ENCODE measurements around the gene UNG. TPM values are rescaled to one million over a fixed set of nuclear protein-coding genes. Genes with fewer than 3 reads are reported as not detected.

Gene UNG
- total and polyA plus RNA-seq, 9 of the 15 experiments (the other 6 are each of a cell fraction or from before 2014, with no cell fraction given), result 8.4 to 59.8 (median 41.0) TPM

- Histone ChIP-seq H3K4me3 (no peak overlapping the region), H3K36me3 (ENCODE audit: control insufficient read depth, insufficient read depth, low read length) (peaks cover 16% of the 10 kb centered on the region; the same call in 2 of the 3 replicates), H3K27me3 (ENCODE audit: control insufficient read depth in 2 of 2, insufficient read depth in 2 of 2, low read length in 2 of 2) (no peaks in the 10 kb centered on the region), H3K4me2 (ENCODE audit: insufficient read depth, low read length) (no peak overlapping the region), H3K79me2 (ENCODE audit: control insufficient read depth, insufficient read depth, low read length) (no peaks in the 10 kb centered on the region), H3K4me1 (replicated peaks in 1 of 2; ENCODE audit: control insufficient read depth in 2 of 2, insufficient read depth in 2 of 2, low read length in 2 of 2) (no peaks in the 10 kb centered on the region), H2AFZ (ENCODE audit: low read depth, low read length) (no peak overlapping the region), H3K9me3 (replicated peaks; ENCODE audit: control insufficient read depth, insufficient read depth, low read depth, low read length) (no peaks in the 10 kb centered on the region), H3K9me1 (ENCODE audit: control insufficient read depth, insufficient read depth, low read length) (no peaks in the 10 kb centered on the region), H4K20me1 (replicated peaks; ENCODE audit: control insufficient read depth, insufficient read depth, low read length) (no peaks in the 10 kb centered on the region), H3K27ac (ENCODE audit: extremely low read depth, low read depth, low read length) (no peak overlapping the region), H3K9ac (ENCODE audit: insufficient read depth in 1 of 2, low read depth in 2 of 2, low read length in 2 of 2) (no peak overlapping the region)
- in situ Hi-C loops (cut with MboI), result no loop called here
- ATAC-seq (no peak), DNase-seq (ENCODE audit: extremely low read depth in 1 of 4, low spot score in 3 of 4) (no peak), FAIRE-seq (no peak)
- no TSS peak for BruUV-seq (replicated peaks)
- intact Hi-C loops (cut with micrococcal nuclease), result no loop called here
- POLR2A ChIA-PET, result interaction anchor here (1.5 kb wide), 1 partner anchor 12 kb away, joined by 4 read pairs; no protein-coding TSS in a partner anchor
- 50% methylated on average over 1 of the region's 1 CpG for WGBS (ENCODE audit: insufficient coverage, low coverage, missing lambda C conversion rate)
- CTCF ChIA-PET (ENCODE audit: low intra/inter-chr PET ratio), result interaction anchor here (0.5 kb wide), 1 partner anchor 269 kb away, joined by 3 read pairs; no protein-coding TSS in a partner anchor
- TF ChIP-seq ZNF165 (CRISPR knock-in tag; IDR thresholded peaks at IDR 0.05; ENCODE audit: borderline replicate concordance), result no peak
- no peak for TF ChIP-seq ETV6 (IDR thresholded peaks at IDR 0.05; ENCODE audit: borderline replicate concordance in 1 of 2, low read depth in 2 of 2, low read length in 1 of 2)
- TF ChIP-seq ETV6 (CRISPR knock-in tag; IDR thresholded peaks at IDR 0.05; ENCODE audit: borderline replicate concordance), result no peak
- no peak for TF ChIP-seq PCBP2 (IDR thresholded peaks at IDR 0.05; ENCODE audit: low read depth, low read length, poor library complexity, severe bottlenecking)
- TF ChIP-seq ARID4B (CRISPR knock-in tag; IDR thresholded peaks at IDR 0.05), result no peak
- TF ChIP-seq BCLAF1 (IDR thresholded peaks at IDR 0.05; ENCODE audit: borderline replicate concordance in 1 of 2, control insufficient read depth in 1 of 2, low read depth in 2 of 2, low read length in 1 of 2), result no peak
- TF ChIP-seq SOX6 (IDR thresholded peaks at IDR 0.05), result no peak
- no peak for TF ChIP-seq ZNF280B (CRISPR knock-in tag; IDR thresholded peaks at IDR 0.05)
- no peak for TF ChIP-seq NRF1 (conservative IDR thresholded peaks at IDR 0.05 in 1 of 2, IDR thresholded peaks at IDR 0.05 in 1 of 2)
- TF ChIP-seq FOXO4 (CRISPR knock-in tag; IDR thresholded peaks at IDR 0.05), result no peak
These were observed 31.6 kb upstream of the UNG start for GRCh38 chr12:109065853-109066193.

Measured in K562 (cell line).